ENCODE results near the gene ZNF236. TPM values are rescaled to one million over a fixed set of nuclear protein-coding genes. Genes with fewer than 3 reads are reported as not detected.

The ZNF236 gene
- total and polyA plus RNA-seq, 2 of the 13 experiments (the other 11 are each of a cell fraction or from before 2014, with no cell fraction given): 3.0 to 7.2 TPM

DNA sequence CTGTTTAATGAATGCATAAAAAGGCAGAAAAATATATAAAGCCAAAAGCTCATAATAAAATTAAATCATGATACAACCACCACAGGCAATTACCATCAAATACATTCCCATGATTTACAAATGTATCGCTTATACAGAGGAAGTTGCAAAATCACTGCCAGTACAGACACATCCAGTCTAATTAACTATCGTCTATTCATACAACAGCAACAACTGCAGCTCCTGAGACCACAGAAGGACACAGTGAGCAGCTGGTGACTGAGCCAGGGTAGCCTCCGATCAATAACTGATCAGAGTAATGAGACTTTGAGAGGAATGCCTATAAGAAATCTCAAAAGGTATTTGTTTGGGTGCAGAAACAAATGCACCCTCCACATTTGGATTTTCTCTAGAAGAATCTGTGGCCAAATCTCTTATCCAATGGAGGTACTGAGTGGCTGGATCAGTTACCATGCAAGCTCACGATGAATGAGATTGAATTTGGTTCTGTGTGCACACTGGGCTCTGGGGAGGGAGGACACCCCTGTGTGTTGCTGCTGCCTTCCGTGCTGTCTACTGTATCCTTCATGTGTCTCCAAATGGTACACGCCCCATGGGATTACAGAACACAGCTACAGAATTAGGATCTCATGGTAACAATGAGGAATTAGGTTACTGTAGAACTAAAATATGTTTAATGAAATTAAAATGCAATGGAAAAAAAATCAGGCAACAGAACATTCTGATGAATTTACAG, 190.6 kb downstream of the ZNF236 start:
- H3K27me3 ChIP-seq (ENCODE audit: control insufficient read depth in 1 of 2, insufficient read depth in 2 of 2, low read length in 2 of 2): no peaks in the 10 kb centered on the region
- no peak overlapping the region for H3K9ac ChIP-seq (ENCODE audit: insufficient read depth, low read depth, low read length)
- ATAC-seq: no peak
- no peak for FAIRE-seq
- H3K36me3 ChIP-seq (replicated peaks in 1 of 2; ENCODE audit: control insufficient read depth in 1 of 2, insufficient read depth in 2 of 2, low read length in 2 of 2): no peaks in the 10 kb centered on the region; a peak in 2 of 5 replicates
- WGBS (ENCODE audit: low lambda C conversion rate): 95% methylated on average over 6 of the region's 6 CpGs
- no peak for TF ChIP-seq TRIM22 (IDR thresholded peaks at IDR 0.05)
- TF ChIP-seq, protein P1, sequence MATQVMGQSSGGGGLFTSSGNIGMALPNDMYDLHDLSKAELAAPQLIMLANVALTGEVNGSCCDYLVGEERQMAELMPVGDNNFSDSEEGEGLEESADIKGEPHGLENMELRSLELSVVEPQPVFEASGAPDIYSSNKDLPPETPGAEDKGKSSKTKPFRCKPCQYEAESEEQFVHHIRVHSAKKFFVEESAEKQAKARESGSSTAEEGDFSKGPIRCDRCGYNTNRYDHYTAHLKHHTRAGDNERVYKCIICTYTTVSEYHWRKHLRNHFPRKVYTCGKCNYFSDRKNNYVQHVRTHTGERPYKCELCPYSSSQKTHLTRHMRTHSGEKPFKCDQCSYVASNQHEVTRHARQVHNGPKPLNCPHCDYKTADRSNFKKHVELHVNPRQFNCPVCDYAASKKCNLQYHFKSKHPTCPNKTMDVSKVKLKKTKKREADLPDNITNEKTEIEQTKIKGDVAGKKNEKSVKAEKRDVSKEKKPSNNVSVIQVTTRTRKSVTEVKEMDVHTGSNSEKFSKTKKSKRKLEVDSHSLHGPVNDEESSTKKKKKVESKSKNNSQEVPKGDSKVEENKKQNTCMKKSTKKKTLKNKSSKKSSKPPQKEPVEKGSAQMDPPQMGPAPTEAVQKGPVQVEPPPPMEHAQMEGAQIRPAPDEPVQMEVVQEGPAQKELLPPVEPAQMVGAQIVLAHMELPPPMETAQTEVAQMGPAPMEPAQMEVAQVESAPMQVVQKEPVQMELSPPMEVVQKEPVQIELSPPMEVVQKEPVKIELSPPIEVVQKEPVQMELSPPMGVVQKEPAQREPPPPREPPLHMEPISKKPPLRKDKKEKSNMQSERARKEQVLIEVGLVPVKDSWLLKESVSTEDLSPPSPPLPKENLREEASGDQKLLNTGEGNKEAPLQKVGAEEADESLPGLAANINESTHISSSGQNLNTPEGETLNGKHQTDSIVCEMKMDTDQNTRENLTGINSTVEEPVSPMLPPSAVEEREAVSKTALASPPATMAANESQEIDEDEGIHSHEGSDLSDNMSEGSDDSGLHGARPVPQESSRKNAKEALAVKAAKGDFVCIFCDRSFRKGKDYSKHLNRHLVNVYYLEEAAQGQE (IDR thresholded peaks at IDR 0.05; ENCODE audit: borderline replicate concordance in 1 of 2, low read depth in 1 of 2, low read length in 2 of 2): no peak
- TF ChIP-seq SIX1 (CRISPR knock-in tag; IDR thresholded peaks at IDR 0.05; ENCODE audit: borderline replicate concordance): no peak
- no peak for TF ChIP-seq ZNF761 (CRISPR knock-in tag; conservative IDR thresholded peaks at IDR 0.05)
- no peak for TF ChIP-seq FIP1L1 (IDR thresholded peaks at IDR 0.05; ENCODE audit: borderline replicate concordance, insufficient read depth, low read depth, low read length)
- no peak for TF ChIP-seq CREBL2 (CRISPR knock-in tag; IDR thresholded peaks at IDR 0.05; ENCODE audit: borderline replicate concordance)
- no peak for TF ChIP-seq KLF9 (CRISPR knock-in tag; IDR thresholded peaks at IDR 0.05; ENCODE audit: low read depth)
- no peak for TF ChIP-seq ZFP91 (CRISPR knock-in tag; IDR thresholded peaks at IDR 0.05; ENCODE audit: borderline replicate concordance)
- TF ChIP-seq ZNF558 (CRISPR knock-in tag; IDR thresholded peaks at IDR 0.05; ENCODE audit: borderline replicate concordance): no peak
- TF ChIP-seq ZBTB2 (CRISPR knock-in tag; IDR thresholded peaks at IDR 0.05; ENCODE audit: low read depth): no peak
- no peak for TF ChIP-seq ATF1 (CRISPR knock-in tag; IDR thresholded peaks at IDR 0.05)
- H3K4me1 ChIP-seq (ENCODE audit: insufficient read depth, low read length): no peaks in the 10 kb centered on the region
- DNase-seq (ENCODE audit: low spot score): no peak
- no peaks in the 10 kb centered on the region for H3K9me3 ChIP-seq (ENCODE audit: low read length)
- in situ Hi-C loops (cut with HindIII; ENCODE audit: extremely low pct_ligation_motif_present, low pct_unique_long_range_greater_than_20kb) (no loop called here), intact Hi-C loops (cut with micrococcal nuclease; ENCODE audit: unreplicated experiment) (no loop called here)
- ChIA-PET CTCF (ENCODE audit: low intra/inter-chr PET ratio, low total read pairs) (no interaction called here), POLR2A (no interaction called here)
- BruUV-seq (replicated peaks): no TSS peak
- H3K79me2 ChIP-seq (ENCODE audit: insufficient read depth, low read length): no peaks in the 10 kb centered on the region
- H3K4me2 ChIP-seq (ENCODE audit: low read depth, low read length): no peak overlapping the region
- H3K4me3 ChIP-seq (replicated peaks in 1 of 3; ENCODE audit: insufficient read depth in 1 of 3, low read depth in 2 of 3, low read length in 3 of 3): no peak overlapping the region
- H3K27ac ChIP-seq (ENCODE audit: extremely low read length, insufficient read depth, low read length): no peak overlapping the region
- no peak overlapping the region for H2AFZ ChIP-seq (ENCODE audit: low read length)
- no peaks in the 10 kb centered on the region for H4K20me1 ChIP-seq (ENCODE audit: insufficient read depth, low read length)
